ENCODE results near the gene ACAP2. TPM values are rescaled to one million over a fixed set of nuclear protein-coding genes. Genes with fewer than 3 reads are reported as not detected.
A peak's percentile ranks its signal among the peaks of the same experiment; 100 is the strongest.
"Not testable (repeated sequence)": the region's sequence is repeated elsewhere in the genome, so short reads cannot be mapped to it uniquely, and the experiment has no call there.

The ACAP2 gene, protein sequence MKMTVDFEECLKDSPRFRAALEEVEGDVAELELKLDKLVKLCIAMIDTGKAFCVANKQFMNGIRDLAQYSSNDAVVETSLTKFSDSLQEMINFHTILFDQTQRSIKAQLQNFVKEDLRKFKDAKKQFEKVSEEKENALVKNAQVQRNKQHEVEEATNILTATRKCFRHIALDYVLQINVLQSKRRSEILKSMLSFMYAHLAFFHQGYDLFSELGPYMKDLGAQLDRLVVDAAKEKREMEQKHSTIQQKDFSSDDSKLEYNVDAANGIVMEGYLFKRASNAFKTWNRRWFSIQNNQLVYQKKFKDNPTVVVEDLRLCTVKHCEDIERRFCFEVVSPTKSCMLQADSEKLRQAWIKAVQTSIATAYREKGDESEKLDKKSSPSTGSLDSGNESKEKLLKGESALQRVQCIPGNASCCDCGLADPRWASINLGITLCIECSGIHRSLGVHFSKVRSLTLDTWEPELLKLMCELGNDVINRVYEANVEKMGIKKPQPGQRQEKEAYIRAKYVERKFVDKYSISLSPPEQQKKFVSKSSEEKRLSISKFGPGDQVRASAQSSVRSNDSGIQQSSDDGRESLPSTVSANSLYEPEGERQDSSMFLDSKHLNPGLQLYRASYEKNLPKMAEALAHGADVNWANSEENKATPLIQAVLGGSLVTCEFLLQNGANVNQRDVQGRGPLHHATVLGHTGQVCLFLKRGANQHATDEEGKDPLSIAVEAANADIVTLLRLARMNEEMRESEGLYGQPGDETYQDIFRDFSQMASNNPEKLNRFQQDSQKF
- polyA plus RNA-seq (2012; ENCODE audit: missing spikeins), result 29.8 TPM

DNA sequence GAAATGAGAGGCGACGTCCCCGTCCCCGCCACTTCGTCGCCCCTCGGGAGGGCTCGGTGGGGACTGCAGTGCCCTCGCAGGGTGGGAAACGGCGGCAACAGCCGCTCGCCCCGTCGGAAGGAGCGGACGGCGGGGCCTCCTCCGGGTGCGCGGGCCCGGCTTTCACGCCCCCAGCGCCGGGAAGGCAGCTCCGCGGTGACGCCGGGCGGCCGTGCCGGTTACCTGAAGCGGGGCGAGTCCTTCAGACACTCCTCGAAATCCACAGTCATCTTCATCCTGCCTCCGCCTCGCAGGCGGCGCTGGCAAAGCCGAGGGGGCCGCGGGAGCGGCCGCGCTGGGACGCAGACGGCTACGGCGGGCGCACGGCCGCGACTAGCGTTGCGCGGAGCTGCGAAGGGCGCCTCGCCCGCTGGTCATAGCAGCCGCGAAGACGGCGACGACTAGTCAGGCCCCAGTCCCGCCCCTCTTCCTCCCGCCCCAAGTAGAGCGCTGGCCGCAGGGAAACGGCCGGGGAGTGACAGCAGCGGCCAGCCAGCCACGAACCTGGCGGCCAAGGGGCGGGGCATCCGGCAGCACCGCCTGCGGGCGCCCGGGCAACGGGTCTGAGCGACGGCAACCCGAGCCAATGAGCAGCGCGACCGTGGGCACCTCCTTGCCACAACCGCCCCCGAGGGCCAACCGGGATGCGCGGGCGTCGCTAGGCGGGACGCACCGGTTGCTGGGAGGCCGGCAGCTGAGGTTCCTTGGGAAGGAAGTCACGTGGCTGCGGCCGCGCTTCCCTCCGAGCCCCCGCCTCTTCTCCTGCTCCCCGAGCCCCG, at the start of gene ACAP2:
Gene ACAP2 (minus strand): TSS at position 448 of the 818 bp plus-strand sequence. CDS start 173 bp downstream, at position 275.
- TF ChIP-seq TAF1 (IDR thresholded peaks at IDR 0.05; ENCODE audit: borderline replicate concordance, low read depth, low read length), result peak; percentile 85
- TF ChIP-seq POLR2AphosphoS5 (IDR thresholded peaks at IDR 0.05; ENCODE audit: low read depth, low read length), result peak; percentile 91
- peak; percentile 95 for TF ChIP-seq POLR2A (IDR thresholded peaks at IDR 0.05; ENCODE audit: low read depth, low read length)
- DNase-seq (ENCODE audit: insufficient read length), result peak; percentile 97
- FAIRE-seq, result peak; percentile 98

DNA sequence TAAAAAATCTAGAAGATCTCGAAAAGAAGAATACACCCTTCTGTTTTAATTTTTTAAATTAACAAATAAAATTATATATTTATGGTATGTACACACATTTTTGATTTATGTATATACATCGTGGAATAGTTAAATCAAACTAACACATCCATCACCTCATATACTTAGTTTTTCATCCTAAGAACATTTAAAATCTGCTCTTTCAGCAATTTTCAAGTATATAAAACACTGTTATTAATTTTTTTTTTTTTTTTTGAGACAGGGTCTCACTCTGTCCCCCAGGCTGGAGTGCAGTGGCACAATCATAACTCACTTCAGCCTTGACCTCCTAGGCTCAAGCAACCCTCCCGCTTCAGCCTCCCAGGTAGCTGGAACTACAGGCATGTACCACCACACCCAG, 32.8 kb upstream of the ACAP2 start:
- TF ChIP-seq POLR2AphosphoS5 (IDR thresholded peaks at IDR 0.05; ENCODE audit: low read depth, low read length), result no peak
- TF ChIP-seq POLR2A (IDR thresholded peaks at IDR 0.05; ENCODE audit: low read depth, low read length), result no peak
- no peak for TF ChIP-seq TAF1 (IDR thresholded peaks at IDR 0.05; ENCODE audit: borderline replicate concordance, low read depth, low read length)
- FAIRE-seq, result no peak
- no peak for DNase-seq (ENCODE audit: insufficient read length)

DNA sequence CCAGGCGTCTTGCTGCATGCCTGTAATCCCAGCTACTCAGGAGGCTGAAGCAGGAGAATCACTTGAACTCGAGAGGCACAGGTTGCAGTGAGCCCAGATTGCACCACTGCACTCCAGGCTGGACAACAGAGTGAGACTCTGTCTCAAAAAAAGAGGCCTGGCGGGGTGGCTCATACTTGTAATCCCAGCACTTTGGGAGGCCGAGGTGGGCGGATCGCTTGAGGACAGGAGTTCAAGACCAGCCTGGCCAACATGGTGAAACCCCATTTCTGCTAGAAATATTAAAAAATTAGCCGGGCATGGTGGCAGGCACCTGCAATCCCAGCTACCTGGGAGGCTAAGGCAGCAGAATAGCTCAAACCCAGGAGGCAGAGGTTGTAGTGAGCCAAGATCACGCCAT, 32.3 kb upstream of the ACAP2 start:
- not testable (repeated sequence) for DNase-seq (ENCODE audit: insufficient read length); FAIRE-seq

DNA sequence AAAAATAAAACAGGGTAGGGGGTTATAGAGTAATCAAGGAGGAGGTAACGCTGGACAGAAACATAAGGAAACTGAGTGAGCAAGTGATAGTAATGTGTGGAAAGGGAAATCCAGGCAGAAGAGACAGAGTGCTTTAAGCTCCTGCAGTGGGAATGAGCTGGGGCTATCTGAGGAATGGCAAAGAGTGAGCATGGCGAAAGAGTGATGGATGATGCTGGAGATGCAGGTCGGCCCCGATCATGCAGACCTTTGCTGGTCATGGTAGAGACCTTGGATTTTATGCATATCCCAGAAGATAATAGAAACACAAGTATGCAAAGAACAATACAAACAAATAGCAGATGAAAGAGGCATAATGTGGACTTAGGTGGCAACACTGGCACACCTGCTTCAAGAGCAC, 26.0 kb upstream of the ACAP2 start:
- FAIRE-seq, result no peak
- DNase-seq (ENCODE audit: insufficient read length), result no peak
- TF ChIP-seq POLR2AphosphoS5 (IDR thresholded peaks at IDR 0.05; ENCODE audit: low read depth, low read length) (no peak), POLR2A (IDR thresholded peaks at IDR 0.05; ENCODE audit: low read depth, low read length) (no peak), TAF1 (IDR thresholded peaks at IDR 0.05; ENCODE audit: borderline replicate concordance, low read depth, low read length) (no peak)

DNA sequence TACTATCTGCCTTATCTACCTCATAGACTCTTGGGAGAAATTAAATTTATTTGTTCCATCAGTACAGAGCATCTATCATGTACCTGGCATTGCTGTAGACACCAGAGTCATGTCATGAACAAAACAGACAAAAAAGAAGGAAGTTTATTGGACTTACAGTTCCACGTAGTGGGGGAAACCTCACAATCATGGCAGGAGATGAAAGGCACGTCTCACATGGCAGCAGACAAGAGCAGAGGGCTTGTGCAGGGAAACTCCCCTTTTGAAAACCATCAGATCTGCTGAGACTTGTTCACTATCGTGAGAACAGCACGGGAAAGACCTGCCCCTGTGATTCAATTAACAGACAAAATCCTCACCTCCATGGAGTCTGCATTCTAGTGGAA, 25.6 kb upstream of the ACAP2 start:
- FAIRE-seq (no peak), DNase-seq (ENCODE audit: insufficient read length) (no peak)
- TF ChIP-seq TAF1 (IDR thresholded peaks at IDR 0.05; ENCODE audit: borderline replicate concordance, low read depth, low read length) (no peak), POLR2AphosphoS5 (IDR thresholded peaks at IDR 0.05; ENCODE audit: low read depth, low read length) (no peak), POLR2A (IDR thresholded peaks at IDR 0.05; ENCODE audit: low read depth, low read length) (no peak)

DNA sequence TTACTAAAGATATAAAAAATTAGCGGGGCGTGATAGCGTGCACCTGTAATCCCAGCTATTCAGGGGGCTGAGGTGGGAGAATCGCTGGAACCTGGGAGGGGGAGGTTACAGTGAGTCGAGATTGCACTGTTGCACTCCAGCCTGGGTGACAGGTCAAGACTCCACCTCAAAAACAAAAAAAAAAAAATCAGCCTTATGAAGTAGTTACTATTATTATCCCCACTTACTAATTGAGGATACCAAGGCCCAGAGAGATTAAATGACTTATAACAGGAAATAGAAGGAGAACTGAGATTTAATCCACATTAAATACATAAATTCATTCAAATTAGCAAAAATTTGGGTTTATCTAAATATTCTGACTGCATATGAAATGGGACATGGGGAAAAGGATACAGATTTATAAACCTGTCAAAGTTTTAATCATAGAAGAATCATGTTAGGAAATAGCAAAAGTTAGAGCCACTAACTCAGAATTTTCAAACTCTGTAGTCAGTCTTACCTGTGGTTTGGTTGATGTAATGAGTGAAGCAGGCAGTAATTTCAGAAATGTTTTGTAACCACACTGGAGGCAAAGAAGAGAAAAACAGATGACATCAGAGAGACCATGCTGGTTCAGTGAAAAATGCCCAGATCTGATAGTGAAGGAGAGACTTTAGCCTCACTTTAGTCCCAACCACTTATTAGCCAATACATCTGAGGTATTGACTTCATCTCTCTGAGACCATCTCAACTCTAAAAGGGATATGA, 25.0 kb upstream of the ACAP2 start:
- no peak for FAIRE-seq
- TF ChIP-seq POLR2AphosphoS5 (IDR thresholded peaks at IDR 0.05; ENCODE audit: low read depth, low read length), result no peak
- TF ChIP-seq TAF1 (IDR thresholded peaks at IDR 0.05; ENCODE audit: borderline replicate concordance, low read depth, low read length), result no peak
- no peak for TF ChIP-seq POLR2A (IDR thresholded peaks at IDR 0.05; ENCODE audit: low read depth, low read length)
- DNase-seq (ENCODE audit: insufficient read length), result no peak

DNA sequence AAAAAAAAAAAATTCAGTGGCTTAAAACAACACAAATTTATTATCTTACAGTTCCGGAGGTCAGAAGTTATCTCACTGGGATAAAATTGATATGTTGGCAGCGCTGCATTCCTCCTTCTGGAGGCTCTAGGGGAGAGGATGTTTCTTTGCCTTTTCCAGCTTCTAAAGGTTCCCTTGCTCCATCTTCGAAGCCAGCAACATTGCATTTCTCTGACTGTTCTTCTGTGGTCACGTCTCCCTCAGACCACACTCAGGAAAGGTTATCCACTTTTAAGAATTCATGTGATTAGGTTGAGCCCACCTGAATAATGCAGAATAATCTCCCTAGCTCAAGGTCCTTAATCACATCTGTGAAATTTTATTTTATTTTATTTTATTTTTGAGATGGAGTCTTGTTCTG, 23.4 kb upstream of the ACAP2 start:
- no peak for FAIRE-seq
- DNase-seq (ENCODE audit: insufficient read length), result no peak
- TF ChIP-seq TAF1 (IDR thresholded peaks at IDR 0.05; ENCODE audit: borderline replicate concordance, low read depth, low read length) (no peak), POLR2A (IDR thresholded peaks at IDR 0.05; ENCODE audit: low read depth, low read length) (no peak), POLR2AphosphoS5 (IDR thresholded peaks at IDR 0.05; ENCODE audit: low read depth, low read length) (no peak)

DNA sequence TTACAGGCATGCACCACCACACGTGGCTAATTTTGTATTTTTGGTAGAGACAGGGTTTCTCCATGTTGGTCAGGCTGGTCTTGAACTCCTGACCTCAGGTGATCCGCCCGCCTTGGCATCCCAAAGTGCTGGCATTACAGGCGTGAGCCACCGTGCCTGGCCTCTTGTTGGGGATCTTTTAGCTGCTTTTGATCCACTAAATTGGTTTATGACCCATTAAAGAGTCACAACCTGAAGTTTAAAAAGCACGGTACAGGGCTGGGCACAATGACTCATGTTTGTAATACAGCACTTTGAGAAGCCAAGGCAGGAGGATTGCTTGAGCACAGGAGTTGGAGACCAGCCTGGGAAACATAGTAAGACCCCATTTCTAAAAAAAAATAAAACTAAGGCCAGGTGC, 20.1 kb upstream of the ACAP2 start:
- FAIRE-seq; DNase-seq (ENCODE audit: insufficient read length): not testable (repeated sequence)

DNA sequence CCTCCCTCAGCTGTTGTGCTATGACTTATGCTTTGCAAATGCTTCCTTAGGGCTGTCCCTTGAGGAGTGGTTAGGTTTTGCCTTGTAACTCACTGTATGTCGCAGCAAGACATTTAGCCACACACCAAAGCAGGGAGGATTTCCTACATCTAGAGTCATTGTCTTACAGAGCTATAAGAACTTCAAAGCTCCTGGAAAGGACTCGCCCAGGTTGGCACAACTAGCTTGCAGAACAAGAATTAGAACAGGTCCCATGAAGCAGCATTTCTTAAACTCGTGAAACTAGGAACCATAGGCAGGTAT, 19.4 kb upstream of the ACAP2 start:
- TF ChIP-seq TAF1 (IDR thresholded peaks at IDR 0.05; ENCODE audit: borderline replicate concordance, low read depth, low read length) (no peak), POLR2AphosphoS5 (IDR thresholded peaks at IDR 0.05; ENCODE audit: low read depth, low read length) (no peak), POLR2A (IDR thresholded peaks at IDR 0.05; ENCODE audit: low read depth, low read length) (no peak)
- no peak for FAIRE-seq
- DNase-seq (ENCODE audit: insufficient read length), result no peak

DNA sequence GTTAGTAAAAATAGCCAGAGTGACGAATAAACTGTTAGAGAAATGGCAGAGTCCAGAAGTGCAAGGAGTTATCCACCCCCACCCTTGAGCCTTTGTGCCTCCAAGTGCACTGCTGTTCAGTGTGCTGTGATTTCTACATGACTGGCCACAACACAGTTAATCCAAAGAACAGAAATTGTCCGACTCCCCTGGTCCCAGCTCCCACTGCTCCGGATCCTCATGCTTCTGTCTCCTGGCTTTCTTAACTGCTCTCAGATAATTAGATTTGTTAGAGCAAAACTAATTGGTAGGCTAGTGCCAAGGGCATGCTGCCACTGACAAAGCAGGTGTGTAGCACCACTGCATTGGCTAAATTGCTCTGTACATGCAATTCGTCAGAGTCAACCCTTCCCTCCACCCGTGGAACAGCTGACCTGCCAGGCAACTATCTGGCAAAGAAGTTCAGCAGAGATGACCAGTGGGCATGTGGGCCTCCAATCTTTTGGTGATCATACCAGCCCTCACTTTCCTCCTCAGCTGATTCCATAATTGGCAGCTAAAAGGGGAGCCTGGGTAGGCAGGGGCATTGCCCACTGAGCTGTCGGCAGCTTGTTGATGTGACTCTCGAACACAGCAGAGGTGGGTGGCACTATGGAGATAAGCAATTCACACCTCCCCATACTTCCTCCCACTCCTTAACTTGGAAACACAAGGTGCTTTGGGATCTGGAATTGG, 18.9 kb upstream of the ACAP2 start:
- no peak for DNase-seq (ENCODE audit: insufficient read length)
- FAIRE-seq, result no peak
- TF ChIP-seq POLR2A (IDR thresholded peaks at IDR 0.05; ENCODE audit: low read depth, low read length) (no peak), TAF1 (IDR thresholded peaks at IDR 0.05; ENCODE audit: borderline replicate concordance, low read depth, low read length) (no peak), POLR2AphosphoS5 (IDR thresholded peaks at IDR 0.05; ENCODE audit: low read depth, low read length) (no peak)

Measured in GM12892 (cell line).